Parathyroid adenoma (tissue), 2 donors: ENCODE results near the gene MIDN.

ENCODE experiments used
- H2AFZ ChIP-seq: fragments of 300-600 bp; sonication (generic); one replicate; pipeline ENCODE4 v1.7.0; 2017; ENCODE audit warnings: antibody characterized with exemption, mild to moderate bottlenecking
- H3K27ac ChIP-seq: fragments of 300-600 bp; sonication (generic); one replicate; pipeline ENCODE4 v1.7.0; 2017
- H3K27me3 ChIP-seq: fragments of 300-600 bp; sonication (generic); one replicate; pipeline ENCODE4 v1.7.0; 2017; ENCODE audit warnings: low read length; ENCODE audit not compliant: control insufficient read depth, insufficient read depth
- H3K36me3 ChIP-seq: fragments of 300-600 bp; sonication (generic); one replicate; pipeline ENCODE4 v1.7.0; 2017; ENCODE audit warnings: low read length; ENCODE audit not compliant: control insufficient read depth, insufficient read depth
- H3K4me1 ChIP-seq: fragments of 300-600 bp; sonication (generic); one replicate; pipeline ENCODE4 v1.7.0; 2017; ENCODE audit warnings: control low read depth
- H3K4me2 ChIP-seq: fragments of 300-600 bp; sonication (generic); one replicate; pipeline ENCODE4 v1.7.0; 2017; ENCODE audit warnings: low read length
- H3K4me3 ChIP-seq: fragments of 300-600 bp; sonication (generic); one replicate; pipeline ENCODE4 v1.7.0; 2017; ENCODE audit warnings: low read depth, low read length
- H3K79me2 ChIP-seq: fragments of 300-600 bp; sonication (generic); one replicate; pipeline ENCODE4 v1.7.0; 2017; ENCODE audit warnings: control low read depth
- H3K9ac ChIP-seq: fragments of 300-600 bp; sonication (generic); one replicate; pipeline ENCODE4 v1.7.0; 2017; ENCODE audit warnings: mild to moderate bottlenecking
- H3K9me3 ChIP-seq: fragments of 300-600 bp; sonication (generic); one replicate; pipeline ENCODE4 v1.7.0; 2017; ENCODE audit warnings: low read length; ENCODE audit not compliant: control insufficient read depth
- TF ChIP-seq, protein P1 (sequence below): fragments of 300-600 bp; sonication (generic); IDR thresholded peaks from one replicate; pipeline ENCODE4 v1.7.0; 2017; ENCODE audit warnings: antibody characterized with exemption, mild to moderate bottlenecking
- donor health status: primary hyperparathyroidism.

The MIDN gene

DNA sequence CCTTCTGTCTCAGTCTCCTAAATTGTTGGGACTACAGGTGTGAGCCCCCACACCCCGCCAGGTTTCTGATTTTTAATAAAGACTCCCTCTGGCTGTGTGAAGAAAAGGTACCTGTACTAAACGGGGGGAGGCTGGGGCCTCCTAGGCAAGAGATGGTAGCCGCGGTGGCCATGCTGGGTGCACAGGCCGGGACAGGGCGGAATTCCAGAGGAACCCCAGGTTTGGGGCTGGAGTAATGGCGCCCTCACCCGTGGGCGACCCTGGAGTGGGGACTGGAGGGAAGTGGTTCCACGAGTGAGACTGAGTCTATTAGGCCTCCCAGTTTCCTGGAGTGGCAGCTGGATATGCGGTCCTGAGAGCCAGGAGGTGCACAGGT, 9.0 kb upstream of the MIDN start:
- Histone ChIP-seq H3K4me1 (peaks cover 21% of the 10 kb centered on the region), H3K9ac (no peak overlapping the region), H3K27ac (no peak overlapping the region)

DNA sequence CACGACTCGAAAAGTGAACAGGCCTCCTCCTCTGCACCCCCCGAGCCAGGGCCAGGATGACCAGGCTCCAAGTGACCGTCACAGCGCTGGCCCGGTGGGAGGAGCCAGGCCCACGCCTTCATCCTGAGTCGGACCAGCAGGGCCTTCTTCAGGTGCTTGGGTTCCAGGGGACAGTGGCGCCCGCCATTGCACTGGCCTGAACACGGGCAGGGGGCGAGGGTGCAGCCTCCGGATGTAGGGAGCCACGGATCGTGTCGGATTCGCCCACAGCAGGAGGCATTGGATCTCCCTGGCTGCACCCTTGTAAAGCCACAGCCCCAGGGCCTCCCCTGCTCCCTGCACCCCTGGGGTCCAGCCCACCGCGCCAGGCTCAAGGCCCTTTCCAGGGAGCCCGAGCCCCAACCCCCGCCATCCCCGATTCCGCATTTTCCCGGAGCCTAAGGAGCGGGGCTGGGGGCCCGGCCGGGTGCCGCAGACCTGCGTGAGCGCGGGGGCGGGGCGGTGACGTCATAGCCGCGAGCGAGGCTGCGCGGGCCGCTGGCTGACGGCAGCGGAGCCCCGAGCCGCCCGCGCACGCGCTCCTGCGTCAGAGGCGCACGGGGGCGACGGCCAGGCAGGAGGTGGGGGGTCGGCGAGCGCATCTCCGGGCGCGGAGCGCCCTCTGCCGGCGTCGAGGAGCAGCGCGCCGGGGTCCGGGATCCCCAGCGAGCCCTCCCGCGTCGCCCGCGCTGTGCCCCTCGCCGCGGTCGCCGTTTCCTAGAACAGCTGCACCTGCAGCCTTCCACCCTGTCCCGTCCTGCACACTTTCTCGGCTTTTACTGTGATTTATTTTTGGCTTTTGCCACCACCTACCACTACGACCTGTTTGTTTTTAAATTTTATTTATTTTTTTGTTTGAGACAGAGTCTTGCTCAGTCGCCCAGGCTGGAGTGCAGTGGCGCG, 8.3 kb upstream of the MIDN start:
- Histone ChIP-seq H3K36me3 (no peaks in the 10 kb centered on the region), H3K79me2 (no peaks in the 10 kb centered on the region), H3K9ac (no peak overlapping the region), H3K27ac (peak overlapping the region; percentile 72), H3K4me3 (no peak overlapping the region), H3K27me3 (no peaks in the 10 kb centered on the region), H2AFZ (peak overlapping the region; percentile 80), H3K4me1 (peaks cover 26% of the 10 kb centered on the region), H3K9me3 (no peaks in the 10 kb centered on the region), H3K4me2 (peak overlapping the region; percentile 55)
- TF ChIP-seq, protein P1, sequence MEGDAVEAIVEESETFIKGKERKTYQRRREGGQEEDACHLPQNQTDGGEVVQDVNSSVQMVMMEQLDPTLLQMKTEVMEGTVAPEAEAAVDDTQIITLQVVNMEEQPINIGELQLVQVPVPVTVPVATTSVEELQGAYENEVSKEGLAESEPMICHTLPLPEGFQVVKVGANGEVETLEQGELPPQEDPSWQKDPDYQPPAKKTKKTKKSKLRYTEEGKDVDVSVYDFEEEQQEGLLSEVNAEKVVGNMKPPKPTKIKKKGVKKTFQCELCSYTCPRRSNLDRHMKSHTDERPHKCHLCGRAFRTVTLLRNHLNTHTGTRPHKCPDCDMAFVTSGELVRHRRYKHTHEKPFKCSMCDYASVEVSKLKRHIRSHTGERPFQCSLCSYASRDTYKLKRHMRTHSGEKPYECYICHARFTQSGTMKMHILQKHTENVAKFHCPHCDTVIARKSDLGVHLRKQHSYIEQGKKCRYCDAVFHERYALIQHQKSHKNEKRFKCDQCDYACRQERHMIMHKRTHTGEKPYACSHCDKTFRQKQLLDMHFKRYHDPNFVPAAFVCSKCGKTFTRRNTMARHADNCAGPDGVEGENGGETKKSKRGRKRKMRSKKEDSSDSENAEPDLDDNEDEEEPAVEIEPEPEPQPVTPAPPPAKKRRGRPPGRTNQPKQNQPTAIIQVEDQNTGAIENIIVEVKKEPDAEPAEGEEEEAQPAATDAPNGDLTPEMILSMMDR = peak; percentile 81

More for the DNA sequence above, 9.0 kb upstream of the MIDN start:
- Histone ChIP-seq H3K4me2 (no peak overlapping the region), H3K36me3 (no peaks in the 10 kb centered on the region), H3K79me2 (no peaks in the 10 kb centered on the region), H3K9me3 (no peaks in the 10 kb centered on the region), H3K27me3 (no peaks in the 10 kb centered on the region), H2AFZ (no peak overlapping the region), H3K4me3 (no peak overlapping the region)
- TF ChIP-seq, protein P1 = no peak

DNA sequence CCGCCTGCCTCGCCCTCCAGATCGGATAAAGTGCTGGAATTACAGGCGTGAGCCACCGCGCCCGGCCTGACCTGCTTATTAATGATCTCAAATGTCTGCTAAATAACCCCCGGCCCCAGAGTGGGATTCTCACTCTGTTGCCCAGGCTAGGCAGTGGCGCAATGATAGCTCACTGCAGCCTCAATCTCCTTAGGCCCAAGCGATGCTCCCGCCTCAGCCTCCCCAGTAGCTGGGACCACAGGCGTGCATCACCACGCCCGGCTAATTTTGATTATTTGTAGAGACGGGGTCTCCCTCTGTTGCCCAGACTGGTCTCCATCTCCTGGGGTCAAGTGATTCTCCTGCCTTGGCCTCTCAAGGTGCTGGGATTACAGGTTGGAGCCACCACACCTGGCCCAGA, 7.5 kb upstream of the MIDN start:
- Histone ChIP-seq H2AFZ (peak overlapping the region; percentile 80), H3K79me2 (no peaks in the 10 kb centered on the region), H3K27ac (no peak overlapping the region), H3K36me3 (no peaks in the 10 kb centered on the region), H3K4me1 (peaks cover 30% of the 10 kb centered on the region), H3K4me2 (peak overlapping the region; percentile 79), H3K4me3 (peak overlapping the region; percentile 85), H3K9me3 (no peaks in the 10 kb centered on the region), H3K27me3 (no peaks in the 10 kb centered on the region), H3K9ac (no peak overlapping the region)
- TF ChIP-seq, protein P1 = no peak

DNA sequence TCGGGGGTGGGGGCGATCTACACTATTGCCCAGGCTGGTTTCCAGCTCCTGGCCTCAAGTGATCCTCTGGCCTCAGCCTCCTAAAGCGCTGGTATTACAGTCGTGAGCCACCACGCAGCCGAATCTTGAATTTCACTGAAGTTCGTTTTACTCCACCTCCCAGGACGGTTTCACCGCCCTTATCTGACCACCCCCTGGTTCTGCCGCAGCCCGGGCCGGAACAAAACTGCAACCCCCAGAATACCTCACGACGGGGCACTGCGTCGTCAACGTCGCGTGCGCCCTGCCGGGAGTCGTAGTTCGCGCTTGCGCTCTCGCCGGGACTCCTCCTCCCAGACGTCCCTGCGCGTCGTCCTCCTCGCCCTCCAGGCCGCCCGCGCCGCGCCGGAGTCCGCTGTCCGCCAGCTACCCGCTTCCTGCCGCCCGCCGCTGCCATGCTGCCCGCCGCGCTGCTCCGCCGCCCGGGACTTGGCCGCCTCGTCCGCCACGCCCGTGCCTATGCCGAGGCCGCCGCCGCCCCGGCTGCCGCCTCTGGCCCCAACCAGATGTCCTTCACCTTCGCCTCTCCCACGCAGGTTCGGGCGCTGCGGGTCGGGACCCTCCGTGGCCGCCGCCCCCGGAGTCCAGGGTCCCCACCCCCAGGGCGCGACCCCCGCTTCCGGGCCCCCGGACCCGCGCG, 6.8 kb upstream of the MIDN start, which contains the start of gene ATP5F1D:
TSS of gene ATP5F1D (plus strand) at position 335 of the 679 bp plus-strand sequence. CDS start at position 435, 100 bp downstream.
- Histone ChIP-seq H3K36me3 (no peaks in the 10 kb centered on the region), H3K4me2 (peak within 1 kb of the TSS; percentile 79), H3K9ac (peak within 1 kb of the TSS; percentile 69), H3K79me2 (no peaks in the 10 kb centered on the region), H2AFZ (peak within 1 kb of the TSS; percentile 80), H3K27ac (peak within 1 kb of the TSS; percentile 63), H3K4me1 (peaks cover 35% of the 10 kb centered on the region), H3K27me3 (no peaks in the 10 kb centered on the region), H3K9me3 (no peaks in the 10 kb centered on the region), H3K4me3 (peak within 1 kb of the TSS; percentile 85)
- TF ChIP-seq, protein P1 = no peak
